HepG2 (cell line): Measurements from ENCODE around the gene HOXA7. TPM values are rescaled to one million over a fixed set of nuclear protein-coding genes. Genes with fewer than 3 reads are reported as not detected.

Source experiments
- ATAC-seq: fragments of 200-7000 bp; cut with Tn5 transposase; 3 replicates; pipeline ENCODE4 v1.9.1; 2020; ENCODE audit warnings: mild to moderate bottlenecking, moderate library complexity
- BruUV-seq: library from RNA; stranded (reverse); fragments of 400-500 nt; replicated peaks from 2 replicates; lab custom pipeline; 2021; lab: Mats Ljungman, UMichigan
- CTCF ChIA-PET: fragments of 300-600 bp; formaldehyde crosslinking; extraction: SDS; loops from one replicate; lab custom pipeline; 2021; ENCODE audit warnings: low total read pairs, inconsistent platforms, low intra/inter-chr PET ratio; lab: Yijun Ruan, JAX
- POLR2A ChIA-PET: fragments of 350-600 bp; sonication (Branson Sonifier 250); formaldehyde crosslinking; loops from one replicate; lab custom pipeline; 2020; ENCODE audit warnings: antibody characterized with exemption, inconsistent platforms; lab: Yijun Ruan, JAX
- DNase-seq: peaks from one replicate; pipeline ENCODE4 v3.0.0-alpha.2; 2015; ENCODE audit warnings: low spot score
- FAIRE-seq: peaks from 3 replicates; lab custom pipeline; 2011; peaks lifted over from hg19 to GRCh38; lab: Jason Lieb, UNC
- H2AFZ ChIP-seq: one replicate; pipeline ENCODE4 v1.6.1; 2011; ENCODE audit warnings: low read length, inconsistent platforms
- H3K27ac ChIP-seq: fragments of 300-600 bp; 3 replicates; pipeline ENCODE4 v1.8.0; 2011; ENCODE audit warnings: mixed run types, mild to moderate bottlenecking, mixed read lengths, low read length, inconsistent platforms; ENCODE audit not compliant: insufficient read depth; ENCODE audit errors: extremely low read length
- H3K27me3 ChIP-seq, 2 experiments: fragments of 200-600 bp in 1 of 2; 2 replicates in 1 of 2; 3 replicates in 1 of 2; pipeline versions ENCODE4 v1.6.0 to v1.8.0; 2011; ENCODE audit warnings: low read length in 2 of 2, mild to moderate bottlenecking in 2 of 2, moderate library complexity in 2 of 2, inconsistent platforms in 1 of 2; ENCODE audit not compliant: insufficient read depth in 2 of 2, control insufficient read depth in 1 of 2
- H3K36me3 ChIP-seq, 2 experiments: fragments of 200-600 bp in 1 of 2; replicated peaks in 1 of 2; 2 replicates in 1 of 2; 3 replicates in 1 of 2; pipeline versions ENCODE4 v1.5.1 to v1.8.0; 2011; ENCODE audit warnings: low read length in 2 of 2, inconsistent platforms in 1 of 2; ENCODE audit not compliant: insufficient read depth in 2 of 2, control insufficient read depth in 1 of 2
- H3K4me1 ChIP-seq: 2 replicates; pipeline ENCODE4 v1.5.1; 2012; ENCODE audit warnings: low read length, inconsistent platforms; ENCODE audit not compliant: insufficient read depth
- H3K4me2 ChIP-seq: 2 replicates; pipeline ENCODE4 v1.6.0; 2011; ENCODE audit warnings: low read depth, low read length, inconsistent platforms
- H3K4me3 ChIP-seq, 3 experiments: fragments of 200-600 bp in 1 of 3; sonication (generic), shearing (Covaris generic) in 1 of 3; replicated peaks in 1 of 3; 2 replicates each; pipeline ENCODE4 v1.5.1; 2011 to 2016; ENCODE audit warnings: low read length in 3 of 3, inconsistent platforms in 2 of 3, low read depth in 2 of 3, mild to moderate bottlenecking in 2 of 3, control low read depth in 1 of 3, mixed read lengths in 1 of 3; ENCODE audit not compliant: insufficient read depth in 1 of 3
- H3K79me2 ChIP-seq: one replicate; pipeline ENCODE4 v1.6.1; 2011; ENCODE audit warnings: low read length, inconsistent platforms; ENCODE audit not compliant: insufficient read depth
- H3K9ac ChIP-seq: 2 replicates; pipeline ENCODE4 v1.6.0; 2011; ENCODE audit warnings: mild to moderate bottlenecking, low read depth, low read length, inconsistent platforms; ENCODE audit not compliant: insufficient read depth
- H3K9me3 ChIP-seq: 2 replicates; pipeline ENCODE4 v1.5.1; 2012; ENCODE audit warnings: mild to moderate bottlenecking, low read length
- H4K20me1 ChIP-seq: 2 replicates; pipeline ENCODE4 v1.6.0; 2011; ENCODE audit warnings: inconsistent platforms, mild to moderate bottlenecking, low read length, moderate library complexity; ENCODE audit not compliant: insufficient read depth
- GATA4 ChIP-seq: sonication (generic); IDR thresholded peaks from 2 replicates; pipeline ENCODE4 v1.6.1; 2016; ENCODE audit warnings: antibody characterized with exemption, low read depth, borderline replicate concordance
- NFKBIZ ChIP-seq: IDR thresholded peaks from 2 replicates; pipeline ENCODE4 v1.6.1; 2018; ENCODE audit warnings: missing genetic modification reagents, missing compliant biosample characterization
- PHF20 ChIP-seq: sonication (generic); formaldehyde crosslinking; IDR thresholded peaks from 2 replicates; pipeline ENCODE4 v1.5.0; 2020; ENCODE audit warnings: mild to moderate bottlenecking, missing genetic modification reagents
- ZBTB7B ChIP-seq: sonication (generic); formaldehyde crosslinking; IDR thresholded peaks from 2 replicates; pipeline ENCODE4 v1.4.0; 2020; ENCODE audit warnings: missing genetic modification reagents
- ZNF205 ChIP-seq: IDR thresholded peaks from 2 replicates; pipeline ENCODE4 v1.6.1; 2018; ENCODE audit warnings: missing biosample characterization, missing genetic modification reagents
- ZNF337 ChIP-seq: sonication (generic); formaldehyde crosslinking; IDR thresholded peaks from 2 replicates; pipeline ENCODE4 v1.5.1; 2020; ENCODE audit warnings: missing genetic modification reagents, low read depth, mild to moderate bottlenecking, borderline replicate concordance
- ZNF543 ChIP-seq: sonication (generic); formaldehyde crosslinking; IDR thresholded peaks from 2 replicates; pipeline ENCODE4 v1.4.0; 2020; ENCODE audit warnings: mild to moderate bottlenecking, missing genetic modification reagents
- ZNF629 ChIP-seq: sonication (generic); formaldehyde crosslinking; conservative IDR thresholded peaks from 2 replicates; pipeline ENCODE4 v1.5.0; 2020; ENCODE audit warnings: missing genetic modification reagents
- ZNF720 ChIP-seq: sonication (generic); formaldehyde crosslinking; IDR thresholded peaks from 2 replicates; pipeline ENCODE4 v1.4.0; 2020; ENCODE audit warnings: missing genetic modification reagents
- WGBS: methylation state at CpG from one replicate; pipeline ENCODE4 v1.1.6; 2017; ENCODE audit warnings: low lambda C conversion rate; 5-methylcytosine and 5-hydroxymethylcytosine counted together
- in situ Hi-C: cut with HindIII; loops from 2 replicates; pipeline ENCODE4 v1.10.0; 2017; ENCODE audit warnings: low pct_unique_long_range_greater_than_20kb; ENCODE audit not compliant: extremely low pct_ligation_motif_present
- intact Hi-C: fragments of 100-400 bp; cut with micrococcal nuclease; formaldehyde crosslinking; loops from one replicate; pipeline ENCODE4 v1.10.0; 2022; ENCODE audit not compliant: unreplicated experiment
- polyA plus RNA-seq, 8 experiments: library from polyadenylated mRNA; depleted of rRNA in 3 of 8; stranded (reverse) in 7 of 8; unstranded in 1 of 8; fragments of >200 nt; fragmentation: Illumina TruSeq in 4 of 8; extraction: Trizol in 4 of 8; gene quantifications; 2 replicates each; pipeline versions ENCODE4 v1.2.1 to v1.2.3, GENCODE V29; 2011 to 2016; ENCODE audit warnings: low read depth in 4 of 8, missing spikeins in 1 of 8, mixed read lengths in 1 of 8; ENCODE audit not compliant: insufficient read depth in 1 of 8
- total RNA-seq, 5 experiments: library from RNA; depleted of rRNA; stranded (reverse); fragments of >200 nt; fragmentation: Illumina TruSeq; extraction: Trizol; gene quantifications; 2 replicates each; pipeline ENCODE4 v1.2.3, GENCODE V29; 2016; ENCODE audit warnings: low read depth in 1 of 5
- TF ChIP-seq, protein P1 (sequence below), 2 experiments: sonication (generic) in 1 of 2; formaldehyde crosslinking in 1 of 2; IDR thresholded peaks; 2 replicates each; pipeline versions ENCODE4 v1.6.1 to v1.9.0; 2014 to 2022; ENCODE audit warnings: antibody characterized with exemption in 1 of 2, borderline replicate concordance in 1 of 2, inconsistent platforms in 1 of 2, low read depth in 1 of 2, missing genetic modification reagents in 1 of 2

Gene HOXA7
- total and polyA plus RNA-seq, 2 of the 13 experiments (the other 11 are each of a cell fraction or from before 2014, with no cell fraction given), result 0.05 TPM; not detected in 1

DNA sequence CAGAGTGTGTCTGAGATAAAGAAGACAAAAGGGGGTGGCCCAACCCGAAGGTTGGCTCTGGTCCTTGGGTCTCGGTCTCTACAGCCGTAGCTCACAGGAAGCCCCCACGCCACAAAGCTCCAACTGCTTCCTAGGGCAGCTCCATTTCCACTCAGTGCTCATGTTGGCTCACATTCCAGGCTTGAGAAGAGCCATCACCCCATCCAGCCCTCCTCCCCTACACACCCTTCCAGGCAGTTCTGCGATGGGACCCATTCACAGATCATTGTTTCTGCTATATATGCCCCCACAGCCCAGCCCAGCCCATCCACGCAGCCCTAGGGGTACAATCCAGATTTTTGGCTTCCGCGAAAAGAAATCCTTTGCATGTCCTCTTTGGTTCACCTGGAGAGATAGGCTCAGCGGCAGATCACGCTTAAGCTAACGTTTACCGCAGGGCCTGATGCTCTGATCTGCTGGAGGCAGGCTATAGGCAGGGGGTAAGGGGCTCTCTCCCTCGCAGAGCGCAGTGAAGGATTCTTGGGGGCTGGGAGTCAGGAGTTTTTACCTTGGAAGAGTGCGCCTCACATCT is 34.8 kb upstream of the HOXA7 start:
- no peaks in the 10 kb centered on the region for H3K9me3 ChIP-seq
- ChIA-PET CTCF (no interaction called here), POLR2A (interaction anchor here (0.6 kb wide), 1 partner anchor 34 kb away, joined by 3 read pairs; no protein-coding TSS in a partner anchor)
- H3K27me3 ChIP-seq, result peaks cover 13 to 76% of the 10 kb centered on the region in 2 experiments
- WGBS, result 73% methylated on average over 13 of the region's 15 CpGs
- ATAC-seq (no peak), FAIRE-seq (no peak), DNase-seq (no peak)
- no peak overlapping the region for H3K9ac ChIP-seq
- H2AFZ ChIP-seq, result no peak overlapping the region
- no peak overlapping the region for H3K27ac ChIP-seq
- no peaks in the 10 kb centered on the region for H3K79me2 ChIP-seq
- no TSS peak for BruUV-seq
- H3K4me3 ChIP-seq, result no peak overlapping the region
- in situ Hi-C loops, result no loop called here
- no peaks in the 10 kb centered on the region for H4K20me1 ChIP-seq
- H3K4me2 ChIP-seq, result no peak overlapping the region
- no peaks in the 10 kb centered on the region for H3K36me3 ChIP-seq
- TF ChIP-seq NFKBIZ (CRISPR knock-in tag) (no peak), ZNF720 (no peak)
- peaks cover 15% of the 10 kb centered on the region; the same call in 1 of the 2 replicates for H3K4me1 ChIP-seq
- intact Hi-C loops, result loop anchor here (10.0 kb wide), 1 partner anchor 414 kb away; no protein-coding TSS in a partner anchor

DNA sequence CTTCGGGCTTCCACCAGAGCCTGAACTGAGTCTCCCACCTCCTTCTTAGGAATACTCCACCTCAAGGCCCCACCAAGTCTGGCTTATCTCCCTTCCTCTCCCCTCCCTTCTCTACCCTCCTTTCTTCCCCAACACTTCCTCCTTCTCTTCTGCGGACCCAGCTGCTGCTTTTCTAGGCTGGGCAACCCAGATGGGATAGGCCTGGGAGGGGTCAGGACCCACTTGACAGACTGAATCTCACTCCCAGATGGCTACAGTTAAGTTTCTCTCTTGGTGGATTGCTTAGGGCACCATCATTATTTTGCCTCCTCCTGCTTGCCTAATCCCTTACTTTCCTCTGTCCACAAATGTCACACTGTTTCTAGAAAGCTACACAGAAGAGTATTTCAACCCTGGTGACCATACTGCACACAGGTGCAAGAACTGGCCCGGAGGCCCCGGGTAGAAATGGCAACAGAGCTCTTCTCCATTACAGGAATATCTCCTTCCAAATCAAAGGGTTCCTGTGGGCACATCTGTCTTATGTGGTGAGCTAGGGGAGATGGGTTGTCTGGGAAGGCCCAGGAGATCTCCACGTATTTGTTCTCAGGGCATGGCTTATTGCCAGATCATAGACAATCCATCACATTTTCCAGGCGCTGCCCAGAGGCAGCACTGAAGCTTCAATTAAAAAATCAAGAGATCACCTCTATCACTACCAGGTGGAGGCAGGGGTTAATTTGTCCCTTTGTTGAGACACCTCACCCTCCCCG is 33.7 kb upstream of the HOXA7 start:
- Histone ChIP-seq H4K20me1 (no peaks in the 10 kb centered on the region), H3K27ac (no peak overlapping the region), H2AFZ (no peak overlapping the region), H3K4me1 (peaks cover 14% of the 10 kb centered on the region; the same call in 1 of the 2 replicates), H3K79me2 (no peaks in the 10 kb centered on the region), H3K9me3 (no peaks in the 10 kb centered on the region), H3K36me3 (no peaks in the 10 kb centered on the region), H3K4me2 (no peak overlapping the region), H3K27me3 (peaks cover 21 to 87% of the 10 kb centered on the region in 2 experiments), H3K4me3 (no peak overlapping the region), H3K9ac (no peak overlapping the region)
- DNase-seq (no peak), ATAC-seq (no peak), FAIRE-seq (no peak)
- 13% methylated on average over 7 of the region's 7 CpGs for WGBS
- CTCF ChIA-PET, result no interaction called here
- intact Hi-C loops (loop anchor here (10.0 kb wide), 1 partner anchor 415 kb away; no protein-coding TSS in a partner anchor), in situ Hi-C loops (no loop called here)
- BruUV-seq, result no TSS peak
- POLR2A ChIA-PET, result no interaction called here
- TF ChIP-seq ZNF543 (CRISPR knock-in tag) (no peak), GATA4 (no peak), PHF20 (CRISPR knock-in tag) (no peak), ZNF629 (CRISPR knock-in tag) (no peak), ZNF337 (CRISPR knock-in tag) (no peak), ZBTB7B (CRISPR knock-in tag) (no peak), ZNF205 (CRISPR knock-in tag) (no peak)
- TF ChIP-seq, protein P1, sequence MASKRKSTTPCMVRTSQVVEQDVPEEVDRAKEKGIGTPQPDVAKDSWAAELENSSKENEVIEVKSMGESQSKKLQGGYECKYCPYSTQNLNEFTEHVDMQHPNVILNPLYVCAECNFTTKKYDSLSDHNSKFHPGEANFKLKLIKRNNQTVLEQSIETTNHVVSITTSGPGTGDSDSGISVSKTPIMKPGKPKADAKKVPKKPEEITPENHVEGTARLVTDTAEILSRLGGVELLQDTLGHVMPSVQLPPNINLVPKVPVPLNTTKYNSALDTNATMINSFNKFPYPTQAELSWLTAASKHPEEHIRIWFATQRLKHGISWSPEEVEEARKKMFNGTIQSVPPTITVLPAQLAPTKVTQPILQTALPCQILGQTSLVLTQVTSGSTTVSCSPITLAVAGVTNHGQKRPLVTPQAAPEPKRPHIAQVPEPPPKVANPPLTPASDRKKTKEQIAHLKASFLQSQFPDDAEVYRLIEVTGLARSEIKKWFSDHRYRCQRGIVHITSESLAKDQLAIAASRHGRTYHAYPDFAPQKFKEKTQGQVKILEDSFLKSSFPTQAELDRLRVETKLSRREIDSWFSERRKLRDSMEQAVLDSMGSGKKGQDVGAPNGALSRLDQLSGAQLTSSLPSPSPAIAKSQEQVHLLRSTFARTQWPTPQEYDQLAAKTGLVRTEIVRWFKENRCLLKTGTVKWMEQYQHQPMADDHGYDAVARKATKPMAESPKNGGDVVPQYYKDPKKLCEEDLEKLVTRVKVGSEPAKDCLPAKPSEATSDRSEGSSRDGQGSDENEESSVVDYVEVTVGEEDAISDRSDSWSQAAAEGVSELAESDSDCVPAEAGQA (IDR thresholded peaks at IDR 0.05; ENCODE audit: low read depth), result no peak
- TF ChIP-seq, protein P1 (CRISPR knock-in tag; IDR thresholded peaks at IDR 0.05; ENCODE audit: borderline replicate concordance), result no peak
